Transverse colon (tissue), 4 donors: ENCODE measurements around the gene PDE1C.

Experiments
- EP300 ChIP-seq: sonication (generic); formaldehyde crosslinking; IDR thresholded peaks from one replicate; pipeline ENCODE4 v1.6.1; 2017; ENCODE audit warnings: antibody characterized with exemption, low read depth
- POLR2A ChIP-seq: fragments of 450-650 bp; IDR thresholded peaks from one replicate; pipeline ENCODE4 v1.6.1; 2016; ENCODE audit warnings: antibody characterized with exemption, mild to moderate bottlenecking, moderate library complexity
- POLR2AphosphoS5 ChIP-seq, 3 donors: sonication (generic); formaldehyde crosslinking; IDR thresholded peaks; one replicate each; pipeline ENCODE4 v1.6.1; 2016; ENCODE audit warnings: antibody characterized with exemption in 3 of 3
- TF ChIP-seq, protein P1 (sequence below), 5 experiments: fragments of 200-600 bp in 3 of 5; fragments of 450-650 bp in 2 of 5; sonication (generic) in 3 of 5; IDR thresholded peaks; 1 replicate in 2 of 5; 2 replicates in 3 of 5; pipeline ENCODE4 v1.5.1; 2016 to 2017; ENCODE audit warnings: antibody characterized with exemption in 5 of 5, inconsistent platforms in 3 of 5, mild to moderate bottlenecking in 2 of 5, moderate library complexity in 1 of 5

DNA sequence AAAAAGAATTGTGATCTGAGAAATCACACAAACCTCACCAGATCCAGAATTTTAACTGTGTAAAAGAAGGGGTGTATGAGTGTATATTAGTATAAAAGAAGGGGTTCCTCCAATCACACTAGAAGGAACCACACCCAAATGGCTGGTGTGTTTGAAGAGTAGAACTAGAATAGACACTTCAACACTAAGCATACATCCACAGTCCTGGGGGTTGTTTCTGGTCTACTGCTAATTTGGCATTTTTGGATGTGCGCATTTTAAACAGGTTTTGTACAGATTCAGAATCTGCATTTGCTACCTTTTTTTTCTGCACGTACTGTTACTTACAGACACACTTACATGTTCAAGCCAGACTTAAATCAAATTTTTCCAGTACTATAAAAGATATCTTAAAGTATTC is 64.6 kb downstream of the PDE1C start:
- TF ChIP-seq, protein P1, sequence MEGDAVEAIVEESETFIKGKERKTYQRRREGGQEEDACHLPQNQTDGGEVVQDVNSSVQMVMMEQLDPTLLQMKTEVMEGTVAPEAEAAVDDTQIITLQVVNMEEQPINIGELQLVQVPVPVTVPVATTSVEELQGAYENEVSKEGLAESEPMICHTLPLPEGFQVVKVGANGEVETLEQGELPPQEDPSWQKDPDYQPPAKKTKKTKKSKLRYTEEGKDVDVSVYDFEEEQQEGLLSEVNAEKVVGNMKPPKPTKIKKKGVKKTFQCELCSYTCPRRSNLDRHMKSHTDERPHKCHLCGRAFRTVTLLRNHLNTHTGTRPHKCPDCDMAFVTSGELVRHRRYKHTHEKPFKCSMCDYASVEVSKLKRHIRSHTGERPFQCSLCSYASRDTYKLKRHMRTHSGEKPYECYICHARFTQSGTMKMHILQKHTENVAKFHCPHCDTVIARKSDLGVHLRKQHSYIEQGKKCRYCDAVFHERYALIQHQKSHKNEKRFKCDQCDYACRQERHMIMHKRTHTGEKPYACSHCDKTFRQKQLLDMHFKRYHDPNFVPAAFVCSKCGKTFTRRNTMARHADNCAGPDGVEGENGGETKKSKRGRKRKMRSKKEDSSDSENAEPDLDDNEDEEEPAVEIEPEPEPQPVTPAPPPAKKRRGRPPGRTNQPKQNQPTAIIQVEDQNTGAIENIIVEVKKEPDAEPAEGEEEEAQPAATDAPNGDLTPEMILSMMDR (IDR thresholded peaks at IDR 0.05) = no peak
- no peak for TF ChIP-seq EP300
- TF ChIP-seq POLR2A = no peak
- no peak for TF ChIP-seq POLR2AphosphoS5 (IDR thresholded peaks at IDR 0.05)
